Endodermal cell (in vitro differentiated cells): Measurements from ENCODE around the gene PNKD. TPM values are rescaled to one million over a fixed set of nuclear protein-coding genes. Genes with fewer than 3 reads are reported as not detected.
A peak's percentile ranks its signal among the peaks of the same experiment; 100 is the strongest.

Experiments used
- DNase-seq: peaks from one replicate; pipeline ENCODE4 v3.0.0-alpha.2; 2017
- H3K27ac ChIP-seq: 2 replicates; pipeline ENCODE4 v1.5.1; 2013; ENCODE audit warnings: mild to moderate bottlenecking, low read depth, low read length, moderate library complexity
- H3K27me3 ChIP-seq: 2 replicates; pipeline ENCODE4 v1.6.1; 2013; ENCODE audit warnings: mild to moderate bottlenecking, low read length, moderate library complexity; ENCODE audit not compliant: insufficient read depth, control insufficient read depth, poor library complexity, severe bottlenecking
- H3K36me3 ChIP-seq: 2 replicates; pipeline ENCODE4 v1.7.0; 2013; ENCODE audit warnings: mild to moderate bottlenecking, low read length, moderate library complexity; ENCODE audit not compliant: control insufficient read depth, insufficient read depth
- H3K4me1 ChIP-seq: one replicate; pipeline ENCODE4 v1.7.0; 2013; ENCODE audit warnings: low read length; ENCODE audit not compliant: control insufficient read depth, insufficient read depth
- H3K4me3 ChIP-seq: 2 replicates; pipeline ENCODE4 v1.5.1; 2013; ENCODE audit warnings: mild to moderate bottlenecking, low read length, moderate library complexity
- H3K9ac ChIP-seq: 2 replicates; pipeline ENCODE4 v1.6.1; 2013; ENCODE audit warnings: mild to moderate bottlenecking, low read length, moderate library complexity; ENCODE audit not compliant: poor library complexity, severe bottlenecking; ENCODE audit errors: extremely low read depth
- H3K9me3 ChIP-seq: 2 replicates; pipeline ENCODE4 v1.6.1; 2013; ENCODE audit warnings: mild to moderate bottlenecking, low read length, moderate library complexity; ENCODE audit not compliant: control insufficient read depth
- H3K27ac Mint-ChIP-seq: 2 replicates; pipeline ENCODE4 v1.8.0; 2020; ENCODE audit warnings: mixed read lengths
- H3K27me3 Mint-ChIP-seq: 2 replicates; pipeline ENCODE4 v1.8.0; 2021; ENCODE audit warnings: mild to moderate bottlenecking, mixed read lengths; ENCODE audit not compliant: insufficient read depth
- H3K36me3 Mint-ChIP-seq: 2 replicates; pipeline ENCODE4 v1.8.0; 2020; ENCODE audit warnings: low read depth, mixed read lengths
- H3K4me1 Mint-ChIP-seq: 2 replicates; pipeline ENCODE4 v1.8.0; 2020; ENCODE audit warnings: mixed read lengths
- H3K4me3 Mint-ChIP-seq: 2 replicates; pipeline ENCODE4 v1.8.0; 2020; ENCODE audit warnings: mild to moderate bottlenecking, moderate library complexity, mixed read lengths
- H3K9me3 Mint-ChIP-seq: 2 replicates; pipeline ENCODE4 v1.8.0; 2020; ENCODE audit warnings: mild to moderate bottlenecking, mixed read lengths
- WGBS, 2 experiments: methylation state at CpG; one replicate each; pipeline versions ENCODE4 v1.1.5 to v1.1.7; 2013; ENCODE audit warnings: missing lambda C conversion rate in 2 of 2, mixed read lengths in 1 of 2; ENCODE audit not compliant: insufficient coverage in 1 of 2, insufficient read length in 1 of 2; 5-methylcytosine and 5-hydroxymethylcytosine counted together
- total RNA-seq, 2 donors: library from RNA; stranded (reverse); fragmentation: NEBNext Ultra II Directional in 1 of 2; extraction: Animal tissue kit (Norgen Biotek cat#: 25700) in 1 of 2; gene quantifications; 2 replicates in 1 of 2; 3 replicates in 1 of 2; pipeline ENCODE4 v1.2.1, GENCODE V29; 2021
- TF ChIP-seq, protein P1 (sequence below): fragments of 200-600 bp; sonication (generic); conservative IDR thresholded peaks from 2 replicates; pipeline ENCODE4 v1.5.0; 2021; ENCODE audit warnings: antibody characterized with exemption, mild to moderate bottlenecking

Gene PNKD
- total RNA-seq, 2 donors from 2014 or later, result 33.9 to 39.6 TPM

GRCh38 chr2:218368150-218368528 lies 97.8 kb downstream of the PNKD start:
- H3K4me3 ChIP-seq, result peak overlapping the region; percentile 78
- DNase-seq, result no peak
- H3K4me1 ChIP-seq, result no peaks in the 10 kb centered on the region
- no peaks in the 10 kb centered on the region for H3K36me3 Mint-ChIP-seq
- H3K36me3 ChIP-seq, result no peaks in the 10 kb centered on the region
- no peak overlapping the region for H3K9ac ChIP-seq
- no peak overlapping the region for H3K27ac ChIP-seq
- TF ChIP-seq, protein P1, sequence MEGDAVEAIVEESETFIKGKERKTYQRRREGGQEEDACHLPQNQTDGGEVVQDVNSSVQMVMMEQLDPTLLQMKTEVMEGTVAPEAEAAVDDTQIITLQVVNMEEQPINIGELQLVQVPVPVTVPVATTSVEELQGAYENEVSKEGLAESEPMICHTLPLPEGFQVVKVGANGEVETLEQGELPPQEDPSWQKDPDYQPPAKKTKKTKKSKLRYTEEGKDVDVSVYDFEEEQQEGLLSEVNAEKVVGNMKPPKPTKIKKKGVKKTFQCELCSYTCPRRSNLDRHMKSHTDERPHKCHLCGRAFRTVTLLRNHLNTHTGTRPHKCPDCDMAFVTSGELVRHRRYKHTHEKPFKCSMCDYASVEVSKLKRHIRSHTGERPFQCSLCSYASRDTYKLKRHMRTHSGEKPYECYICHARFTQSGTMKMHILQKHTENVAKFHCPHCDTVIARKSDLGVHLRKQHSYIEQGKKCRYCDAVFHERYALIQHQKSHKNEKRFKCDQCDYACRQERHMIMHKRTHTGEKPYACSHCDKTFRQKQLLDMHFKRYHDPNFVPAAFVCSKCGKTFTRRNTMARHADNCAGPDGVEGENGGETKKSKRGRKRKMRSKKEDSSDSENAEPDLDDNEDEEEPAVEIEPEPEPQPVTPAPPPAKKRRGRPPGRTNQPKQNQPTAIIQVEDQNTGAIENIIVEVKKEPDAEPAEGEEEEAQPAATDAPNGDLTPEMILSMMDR, result no peak
- no peaks in the 10 kb centered on the region for H3K9me3 ChIP-seq
- no peaks in the 10 kb centered on the region for H3K9me3 Mint-ChIP-seq
- peaks cover 9% of the 10 kb centered on the region for H3K27me3 Mint-ChIP-seq
- H3K27ac Mint-ChIP-seq, result no peak overlapping the region
- H3K27me3 ChIP-seq, result no peaks in the 10 kb centered on the region
- H3K4me1 Mint-ChIP-seq, result no peaks in the 10 kb centered on the region
- peak overlapping the region; percentile 69 for H3K4me3 Mint-ChIP-seq
- 84 to 93% methylated on average over 9 to 21 of the region's 21 CpGs for WGBS, 2 experiments

GRCh38 chr2:218368621-218369153 lies 98.4 kb downstream of the PNKD start:
- peak; percentile 77 for DNase-seq
- peak overlapping the region; percentile 70 for H3K27ac Mint-ChIP-seq

GRCh38 chr2:218369330-218369729 lies 99.0 kb downstream of the PNKD start:
- Mint-ChIP-seq H3K36me3 (no peaks in the 10 kb centered on the region), H3K9me3 (no peaks in the 10 kb centered on the region), H3K4me1 (no peaks in the 10 kb centered on the region), H3K27ac (no peak overlapping the region), H3K27me3 (peaks cover 9% of the 10 kb centered on the region), H3K4me3 (no peak overlapping the region)
- no peaks in the 10 kb centered on the region for H3K36me3 ChIP-seq
- H3K4me1 ChIP-seq, result no peaks in the 10 kb centered on the region
- H3K9me3 ChIP-seq, result no peaks in the 10 kb centered on the region
- no peak overlapping the region for H3K27ac ChIP-seq
- no peak overlapping the region for H3K9ac ChIP-seq
- TF ChIP-seq, protein P1, result no peak
- no peaks in the 10 kb centered on the region for H3K27me3 ChIP-seq
- no peak overlapping the region for H3K4me3 ChIP-seq
- no peak for DNase-seq
- WGBS, 2 experiments, result 85% methylated on average over 2 of the region's 2 CpGs; no CpG with 5 or more reads in 1 of the 2 experiments

More at GRCh38 chr2:218368621-218369153, 98.4 kb downstream of the PNKD start:
- H3K4me3 ChIP-seq, result no peak overlapping the region
- TF ChIP-seq, protein P1, result peak; percentile 48
- WGBS, 2 experiments, result 72 to 85% methylated on average over 21 to 27 of the region's 27 CpGs
- no peak overlapping the region for H3K27ac ChIP-seq
- no peaks in the 10 kb centered on the region for H3K9me3 ChIP-seq
- H3K36me3 ChIP-seq, result no peaks in the 10 kb centered on the region
- H3K27me3 ChIP-seq, result no peaks in the 10 kb centered on the region
- no peaks in the 10 kb centered on the region for H3K4me1 ChIP-seq
- Mint-ChIP-seq H3K4me1 (no peaks in the 10 kb centered on the region), H3K4me3 (peak overlapping the region; percentile 69), H3K27me3 (peaks cover 9% of the 10 kb centered on the region), H3K36me3 (no peaks in the 10 kb centered on the region), H3K9me3 (no peaks in the 10 kb centered on the region)
- no peak overlapping the region for H3K9ac ChIP-seq
